H1 (cell line): ENCODE results near the gene ZFP36L1. TPM values are rescaled to one million over a fixed set of nuclear protein-coding genes. Genes with fewer than 3 reads are reported as not detected.

ENCODE experiments used
- CTCF ChIA-PET: fragments of 300-600 bp; sonication (Branson Sonifier 250); formaldehyde crosslinking; loops from one replicate; lab custom pipeline; 2021; ENCODE audit not compliant: partially characterized antibody; lab: Charles Lee
- POLR2A ChIA-PET: fragments of 300-600 bp; sonication (Branson Sonifier 250); formaldehyde crosslinking; loops from one replicate; lab custom pipeline; 2021; ENCODE audit warnings: inconsistent platforms; ENCODE audit not compliant: partially characterized antibody; lab: Charles Lee
- DNase-seq, 2 experiments: peaks; one replicate each; pipeline versions ENCODE4 v3.0.0 to v3.0.0-alpha.2; 2010 to 2022; ENCODE audit warnings: low spot score in 2 of 2, low read depth in 1 of 2, mixed read lengths in 1 of 2
- FAIRE-seq: peaks from 2 replicates; lab custom pipeline; 2011; peaks lifted over from hg19 to GRCh38; lab: Jason Lieb, UNC
- H2AFZ ChIP-seq: 2 replicates; pipeline ENCODE4 v1.8.1; 2012; ENCODE audit warnings: low read length, inconsistent platforms
- H2AK5ac ChIP-seq: 2 replicates; pipeline ENCODE4 v1.6.1; 2013; ENCODE audit warnings: low read depth, low read length
- H2BK120ac ChIP-seq: replicated peaks from 2 replicates; pipeline ENCODE3; 2013; ENCODE audit warnings: low read depth, low read length, inconsistent platforms
- H2BK12ac ChIP-seq: 2 replicates; pipeline ENCODE4 v1.6.1; 2013; ENCODE audit warnings: low read depth, low read length
- H2BK15ac ChIP-seq: 2 replicates; pipeline ENCODE4 v1.6.1; 2013; ENCODE audit warnings: low read length
- H2BK20ac ChIP-seq: 2 replicates; pipeline ENCODE4 v1.6.1; 2013; ENCODE audit warnings: low read length
- H2BK5ac ChIP-seq: 2 replicates; pipeline ENCODE4 v1.6.1; 2013; ENCODE audit warnings: low read depth, low read length
- H3K14ac ChIP-seq: 2 replicates; pipeline ENCODE4 v1.6.1; 2013; ENCODE audit warnings: inconsistent platforms; ENCODE audit not compliant: insufficient read length
- H3K18ac ChIP-seq: 2 replicates; pipeline ENCODE4 v1.6.1; 2013; ENCODE audit warnings: low read length; ENCODE audit errors: extremely low read depth
- H3K23ac ChIP-seq: 2 replicates; pipeline ENCODE4 v1.6.1; 2013; ENCODE audit warnings: inconsistent platforms; ENCODE audit not compliant: insufficient read length
- H3K23me2 ChIP-seq: 2 replicates; pipeline ENCODE4 v1.6.1; 2013; ENCODE audit warnings: low read depth, low read length
- H3K27ac ChIP-seq: 2 replicates; pipeline ENCODE4 v1.6.1; 2011; ENCODE audit warnings: low read depth, low read length, inconsistent platforms
- H3K27me3 ChIP-seq, 4 experiments: replicated peaks in 1 of 4; 1 replicate in 1 of 4; 2 replicates in 3 of 4; pipeline versions ENCODE4 v1.6.1 to v1.8.1; 2011 to 2013; ENCODE audit warnings: low read length in 3 of 4, mild to moderate bottlenecking in 3 of 4, inconsistent platforms in 2 of 4, mixed read lengths in 2 of 4, moderate library complexity in 1 of 4; ENCODE audit not compliant: control insufficient read depth in 3 of 4, insufficient read depth in 3 of 4; ENCODE audit errors: extremely low read depth in 1 of 4
- H3K36me3 ChIP-seq, 4 experiments: 2 replicates each; pipeline versions ENCODE4 v1.6.1 to v1.8.1; 2011 to 2013; ENCODE audit warnings: mild to moderate bottlenecking in 4 of 4, low read length in 3 of 4, moderate library complexity in 2 of 4, control low read depth in 1 of 4, inconsistent platforms in 1 of 4; ENCODE audit not compliant: insufficient read depth in 4 of 4, control insufficient read depth in 2 of 4
- H3K4ac ChIP-seq: replicated peaks from 2 replicates; pipeline ENCODE3; 2013; ENCODE audit warnings: low read length, low read depth, mixed read lengths, inconsistent platforms; ENCODE audit not compliant: insufficient read length
- H3K4me1 ChIP-seq, 4 experiments: replicated peaks in 1 of 4; 1 replicate in 1 of 4; 2 replicates in 3 of 4; pipeline versions ENCODE4 v1.6.1 to v1.8.1; 2011 to 2013; ENCODE audit warnings: low read length in 3 of 4, inconsistent platforms in 2 of 4, mixed read lengths in 1 of 4; ENCODE audit not compliant: insufficient read depth in 4 of 4, control insufficient read depth in 3 of 4
- H3K4me2 ChIP-seq, 2 experiments: 2 replicates each; pipeline versions ENCODE4 v1.6.1 to v1.8.1; 2011 to 2013; ENCODE audit warnings: low read depth in 2 of 2, low read length in 2 of 2, control low read depth in 1 of 2, inconsistent platforms in 1 of 2, mild to moderate bottlenecking in 1 of 2; ENCODE audit not compliant: insufficient read depth in 1 of 2
- H3K4me3 ChIP-seq, 4 experiments: fragments of 200-600, 300-600 bp in 1 of 4; sonication (generic), shearing (Covaris generic), sonication (Bioruptor Twin) in 1 of 4; 2 replicates each; pipeline versions ENCODE4 v1.5.1 to v1.8.1; 2011 to 2016; ENCODE audit warnings: low read length in 4 of 4, low read depth in 3 of 4, control low read depth in 2 of 4, inconsistent platforms in 2 of 4, mild to moderate bottlenecking in 2 of 4, mixed read lengths in 1 of 4, moderate library complexity in 1 of 4; ENCODE audit not compliant: insufficient read depth in 2 of 4; ENCODE audit errors: extremely low read depth in 1 of 4
- H3K56ac ChIP-seq: replicated peaks from 2 replicates; pipeline ENCODE3; 2013; ENCODE audit warnings: low read depth, mild to moderate bottlenecking, mixed read lengths, low read length, inconsistent platforms; ENCODE audit not compliant: insufficient read length
- H3K79me1 ChIP-seq: 2 replicates; pipeline ENCODE4 v1.6.1; 2013; ENCODE audit warnings: low read depth, low read length, control low read depth
- H3K79me2 ChIP-seq, 2 experiments: 2 replicates each; pipeline versions ENCODE4 v1.6.1 to v1.8.1; 2012 to 2013; ENCODE audit warnings: low read length in 2 of 2, mild to moderate bottlenecking in 2 of 2, inconsistent platforms in 1 of 2; ENCODE audit not compliant: insufficient read depth in 2 of 2, control insufficient read depth in 1 of 2
- H3K9ac ChIP-seq, 4 experiments: replicated peaks in 1 of 4; 1 replicate in 1 of 4; 2 replicates in 3 of 4; pipeline versions ENCODE4 v1.6.1 to v1.8.1; 2011 to 2013; ENCODE audit warnings: low read depth in 3 of 4, low read length in 3 of 4, control low read depth in 2 of 4, mild to moderate bottlenecking in 2 of 4, moderate library complexity in 2 of 4, inconsistent platforms in 1 of 4; ENCODE audit errors: extremely low read depth in 1 of 4
- H3K9me3 ChIP-seq, 2 experiments: 2 replicates each; pipeline versions ENCODE4 v1.6.1 to v1.8.1; 2012 to 2013; ENCODE audit warnings: mild to moderate bottlenecking in 2 of 2, moderate library complexity in 2 of 2, control low read depth in 1 of 2, inconsistent platforms in 1 of 2, low read depth in 1 of 2, low read length in 1 of 2, mixed read lengths in 1 of 2; ENCODE audit not compliant: insufficient read depth in 2 of 2
- H4K20me1 ChIP-seq, 2 experiments: replicated peaks in 1 of 2; 2 replicates each; pipeline versions ENCODE3 to v1.8.1; 2011 to 2013; ENCODE audit warnings: inconsistent platforms in 2 of 2, low read length in 2 of 2, mild to moderate bottlenecking in 1 of 2; ENCODE audit not compliant: insufficient read depth in 2 of 2, control insufficient read depth in 1 of 2
- H4K5ac ChIP-seq: 2 replicates; pipeline ENCODE4 v1.6.1; 2013; ENCODE audit warnings: low read length, low read depth, mixed read lengths, inconsistent platforms; ENCODE audit not compliant: insufficient read length
- H4K8ac ChIP-seq: 2 replicates; pipeline ENCODE4 v1.8.0; 2013; ENCODE audit warnings: mild to moderate bottlenecking, moderate library complexity, low read length, inconsistent platforms; ENCODE audit not compliant: insufficient read depth; ENCODE audit errors: extremely low read depth
- H4K91ac ChIP-seq: replicated peaks from 2 replicates; pipeline ENCODE3; 2013; ENCODE audit warnings: low read length, mixed read lengths, inconsistent platforms; ENCODE audit not compliant: insufficient read length
- CHD1 ChIP-seq: IDR thresholded peaks from 2 replicates; pipeline ENCODE4 v1.6.1; 2012; ENCODE audit warnings: low read depth, low read length, improper control_type of control experiment
- SP2 ChIP-seq: IDR thresholded peaks from 2 replicates; pipeline ENCODE4 v1.6.1; 2012; ENCODE audit warnings: mild to moderate bottlenecking, low read length, inconsistent platforms
- TCF12 ChIP-seq: IDR thresholded peaks from 2 replicates; pipeline ENCODE4 v1.6.1; 2011; ENCODE audit warnings: low read depth, mild to moderate bottlenecking, low read length
- polyA plus RNA-seq, 7 experiments: library from polyadenylated mRNA; depleted of rRNA in 3 of 7; stranded (reverse) in 5 of 7; unstranded in 2 of 7; fragments of >200 nt in 5 of 7; fragments of 200-250 nt in 2 of 7; gene quantifications; 1 replicate in 5 of 7; 2 replicates in 1 of 7; 4 replicates in 1 of 7; pipeline versions ENCODE4 v1.2.1 to v1.2.3, GENCODE V29; 2011 to 2013; ENCODE audit warnings: missing spikeins in 2 of 7, mixed read lengths in 2 of 7
- total RNA-seq: library from RNA; stranded (reverse); fragmentation: NEBNext Ultra II Directional; extraction: Animal tissue kit (Norgen Biotek cat#: 25700); gene quantifications from 2 replicates; pipeline ENCODE4 v1.2.1, GENCODE V29; 2021
- TF ChIP-seq, protein P1 (sequence below): IDR thresholded peaks from 2 replicates; pipeline ENCODE4 v1.6.1; 2012; ENCODE audit warnings: inconsistent platforms

Gene ZFP36L1
- total and polyA plus RNA-seq, 2 of the 8 experiments (the other 6 are each of a cell fraction or from before 2014, with no cell fraction given) = 80.4 to 132 TPM

DNA sequence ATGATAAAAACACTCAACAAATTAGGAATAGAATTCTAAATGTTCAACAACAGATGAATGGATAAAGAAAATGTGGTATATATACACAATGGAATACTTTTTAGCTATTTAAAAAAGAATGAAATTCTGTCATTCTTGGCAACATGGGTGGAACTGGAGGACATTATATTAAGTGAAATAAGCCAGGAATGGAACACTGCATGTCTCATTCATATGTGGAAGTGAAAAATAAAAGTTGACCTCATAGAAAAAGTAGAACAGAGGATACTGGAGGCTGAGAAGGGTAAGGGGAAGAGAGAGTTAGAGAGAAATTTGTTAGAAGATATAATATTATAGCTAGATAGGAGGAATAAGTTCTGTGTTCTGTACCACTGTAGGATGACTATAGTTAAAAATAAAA is 35.8 kb upstream of the ZFP36L1 start:
- no peak overlapping the region for H3K4me3 ChIP-seq
- H4K20me1 ChIP-seq = no peaks in the 10 kb centered on the region
- no peak overlapping the region for H4K8ac ChIP-seq
- no peaks in the 10 kb centered on the region for H3K4me1 ChIP-seq
- no peak overlapping the region for H2AK5ac ChIP-seq
- no peak overlapping the region for H3K27ac ChIP-seq
- H3K4ac ChIP-seq = no peak overlapping the region
- no peak overlapping the region for H3K56ac ChIP-seq
- H3K79me2 ChIP-seq = no peaks in the 10 kb centered on the region
- H3K23me2 ChIP-seq = no peaks in the 10 kb centered on the region
- no peak overlapping the region for H3K23ac ChIP-seq
- no peak overlapping the region for H2BK12ac ChIP-seq
- no peak overlapping the region for H2BK15ac ChIP-seq
- no peak for DNase-seq
- POLR2A ChIA-PET = interaction anchor here (1.1 to 1.7 kb wide), 2 partner anchors 9 to 36 kb away, joined by 3 to 4 read pairs; partner anchors contain the start of gene ZFP36L1
- no peak overlapping the region for H2BK120ac ChIP-seq
- H3K79me1 ChIP-seq = no peaks in the 10 kb centered on the region
- no peak overlapping the region for H2AFZ ChIP-seq
- no peak overlapping the region for H3K4me2 ChIP-seq
- H4K91ac ChIP-seq = no peak overlapping the region
- H2BK20ac ChIP-seq = no peak overlapping the region
- no peak overlapping the region for H2BK5ac ChIP-seq
- CTCF ChIA-PET = interaction anchor here (0.6 to 5.3 kb wide), 9 partner anchors 9 to 584 kb away, joined by 3 to 26 read pairs (median 3); no protein-coding TSS in a partner anchor
- no peak overlapping the region for H4K5ac ChIP-seq
- H3K36me3 ChIP-seq = no peaks in the 10 kb centered on the region
- H3K27me3 ChIP-seq = no peaks in the 10 kb centered on the region
- H3K14ac ChIP-seq = no peak overlapping the region
- H3K18ac ChIP-seq = no peak overlapping the region
- FAIRE-seq = no peak
- H3K9ac ChIP-seq = no peak overlapping the region
- no peaks in the 10 kb centered on the region for H3K9me3 ChIP-seq
- no peak for TF ChIP-seq CHD1
- no peak for TF ChIP-seq SP2
- TF ChIP-seq, protein P1, sequence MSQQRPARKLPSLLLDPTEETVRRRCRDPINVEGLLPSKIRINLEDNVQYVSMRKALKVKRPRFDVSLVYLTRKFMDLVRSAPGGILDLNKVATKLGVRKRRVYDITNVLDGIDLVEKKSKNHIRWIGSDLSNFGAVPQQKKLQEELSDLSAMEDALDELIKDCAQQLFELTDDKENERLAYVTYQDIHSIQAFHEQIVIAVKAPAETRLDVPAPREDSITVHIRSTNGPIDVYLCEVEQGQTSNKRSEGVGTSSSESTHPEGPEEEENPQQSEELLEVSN = no peak
- TF ChIP-seq TCF12 = no peak
